Neural cell (in vitro differentiated cells): ENCODE results near the gene CERKL.

Experiments used
- EZH2 ChIP-seq: fragments of 200-600, 300-800 bp; shearing (Covaris generic), sonication (generic); IDR thresholded peaks from 2 replicates; pipeline ENCODE4 v1.6.1; 2014; ENCODE audit warnings: antibody characterized with exemption, low read length, borderline replicate concordance, mild to moderate bottlenecking; ENCODE audit not compliant: insufficient read depth, poor library complexity, severe bottlenecking
- TAF1 ChIP-seq: IDR thresholded peaks from 2 replicates; pipeline ENCODE4 v1.6.1; 2012; ENCODE audit warnings: low read depth
- TF ChIP-seq, protein P1 (sequence below): fragments of 450-650 bp; IDR thresholded peaks from 2 replicates; pipeline ENCODE4 v1.5.1; 2014; ENCODE audit warnings: antibody characterized with exemption, mild to moderate bottlenecking, moderate library complexity; ENCODE audit not compliant: poor library complexity, severe bottlenecking

DNA sequence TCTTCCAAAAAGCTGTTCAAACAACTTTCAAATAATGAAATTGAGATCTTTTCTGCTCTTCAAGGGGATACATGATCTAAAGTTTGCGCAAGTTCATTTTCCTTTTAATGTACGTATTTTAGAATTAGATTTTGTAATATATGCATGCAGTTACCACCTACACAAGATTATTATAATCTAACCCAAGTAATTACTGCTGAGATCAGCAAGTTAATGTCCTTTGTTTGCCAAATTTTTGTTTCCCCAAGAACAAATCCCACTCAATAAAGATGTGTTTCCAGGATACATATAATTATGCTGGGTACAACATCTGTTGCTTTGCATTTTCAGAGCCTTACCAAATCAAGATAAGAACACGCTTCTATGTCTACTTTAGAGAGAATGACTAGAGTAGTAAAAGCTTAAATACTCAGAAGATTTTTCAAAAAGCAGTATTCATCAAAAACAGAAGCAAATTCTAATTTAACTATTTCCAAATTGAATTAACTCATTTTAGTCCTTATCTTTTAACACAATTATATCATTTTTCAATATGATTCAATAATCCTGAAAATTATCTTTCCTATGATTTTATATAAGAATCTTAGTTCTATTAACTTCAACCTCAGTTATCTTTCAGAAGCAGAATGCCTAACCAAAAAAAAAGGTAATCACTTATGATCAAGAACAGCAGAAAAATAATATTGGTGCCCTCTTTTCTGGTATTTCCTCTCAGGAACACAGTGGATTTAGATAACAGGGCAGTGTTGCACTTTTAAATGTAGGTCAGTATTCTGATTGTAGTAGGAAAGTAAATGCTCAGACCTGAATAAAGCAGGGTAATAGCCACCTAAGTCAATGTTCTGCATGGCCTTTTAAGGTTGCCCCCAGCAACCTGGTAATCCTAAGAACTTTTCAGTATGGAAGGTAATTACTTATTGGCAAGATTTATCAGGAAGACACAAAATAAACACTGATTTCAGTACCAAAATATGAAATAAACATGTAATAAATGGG, 28.0 kb downstream of the CERKL start:
- TF ChIP-seq, protein P1, sequence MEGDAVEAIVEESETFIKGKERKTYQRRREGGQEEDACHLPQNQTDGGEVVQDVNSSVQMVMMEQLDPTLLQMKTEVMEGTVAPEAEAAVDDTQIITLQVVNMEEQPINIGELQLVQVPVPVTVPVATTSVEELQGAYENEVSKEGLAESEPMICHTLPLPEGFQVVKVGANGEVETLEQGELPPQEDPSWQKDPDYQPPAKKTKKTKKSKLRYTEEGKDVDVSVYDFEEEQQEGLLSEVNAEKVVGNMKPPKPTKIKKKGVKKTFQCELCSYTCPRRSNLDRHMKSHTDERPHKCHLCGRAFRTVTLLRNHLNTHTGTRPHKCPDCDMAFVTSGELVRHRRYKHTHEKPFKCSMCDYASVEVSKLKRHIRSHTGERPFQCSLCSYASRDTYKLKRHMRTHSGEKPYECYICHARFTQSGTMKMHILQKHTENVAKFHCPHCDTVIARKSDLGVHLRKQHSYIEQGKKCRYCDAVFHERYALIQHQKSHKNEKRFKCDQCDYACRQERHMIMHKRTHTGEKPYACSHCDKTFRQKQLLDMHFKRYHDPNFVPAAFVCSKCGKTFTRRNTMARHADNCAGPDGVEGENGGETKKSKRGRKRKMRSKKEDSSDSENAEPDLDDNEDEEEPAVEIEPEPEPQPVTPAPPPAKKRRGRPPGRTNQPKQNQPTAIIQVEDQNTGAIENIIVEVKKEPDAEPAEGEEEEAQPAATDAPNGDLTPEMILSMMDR, result no peak
- no peak for TF ChIP-seq EZH2
- TF ChIP-seq TAF1, result no peak
